ENCODE measurements around the gene IPO8. TPM values are rescaled to one million over a fixed set of nuclear protein-coding genes. Genes with fewer than 3 reads are reported as not detected.

The IPO8 gene
- total RNA-seq, 1 experiment from 2014 or later, result 48.0 TPM

DNA sequence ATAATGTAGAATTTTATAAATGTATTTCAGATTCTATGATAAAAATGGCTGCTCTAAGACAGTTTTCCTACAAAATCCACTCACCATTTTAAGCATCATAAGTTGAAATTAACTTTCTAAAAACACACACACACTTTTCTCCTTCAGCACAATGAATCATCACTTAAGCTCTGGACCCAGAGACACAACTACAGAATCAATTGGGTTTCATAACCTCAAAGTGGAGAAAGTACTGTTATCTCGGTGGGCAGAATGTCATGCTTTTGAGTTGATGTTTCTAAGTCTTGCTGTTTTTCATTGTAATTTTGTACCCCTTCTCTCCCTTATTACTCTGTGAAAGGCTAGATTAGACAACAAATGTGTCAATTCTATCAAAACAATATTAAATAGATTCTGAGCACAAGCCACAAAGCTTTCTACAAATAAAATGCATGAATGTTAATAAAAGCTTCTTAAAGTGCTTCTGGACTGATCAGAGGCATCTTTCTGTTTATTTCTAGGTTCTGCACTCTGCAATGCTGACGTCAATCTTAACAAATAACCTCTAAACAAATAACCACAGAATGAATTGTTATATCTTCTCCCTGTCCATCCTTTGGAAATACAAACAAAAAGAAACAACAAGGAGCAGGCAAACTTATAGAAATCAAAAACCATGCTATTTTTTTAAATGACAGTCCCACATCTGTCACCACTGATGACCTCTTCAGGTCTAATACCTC is 8.2 kb downstream of the IPO8 start:
- Histone ChIP-seq H4K5ac (ENCODE audit: insufficient read length, low read depth, low read length) (no peak overlapping the region), H2AK5ac (ENCODE audit: insufficient read length, low read length) (no peak overlapping the region), H2AFZ (ENCODE audit: low read length) (no peak overlapping the region), H4K8ac (replicated peaks; ENCODE audit: insufficient read length, low read depth, low read length) (no peak overlapping the region), H3K4me1 (ENCODE audit: insufficient read depth, low read length) (no peaks in the 10 kb centered on the region), H3K18ac (ENCODE audit: insufficient read length, low read depth, low read length) (no peak overlapping the region), H3K9me3 (ENCODE audit: control insufficient read depth, low read depth, low read length) (no peaks in the 10 kb centered on the region), H3K56ac (ENCODE audit: insufficient read length, low read depth, low read length) (no peak overlapping the region), H2BK12ac (ENCODE audit: insufficient read length, low read depth, low read length) (no peak overlapping the region), H3K14ac (ENCODE audit: insufficient read depth, low read length) (no peak overlapping the region), H3K27ac (ENCODE audit: insufficient read length, low read depth, low read length) (no peak overlapping the region), H4K91ac (ENCODE audit: insufficient read length, low read depth, low read length) (no peak overlapping the region), H4K20me1 (ENCODE audit: control insufficient read depth, insufficient read depth, insufficient read length) (no peaks in the 10 kb centered on the region), H3K27me3 (ENCODE audit: insufficient read depth, low read length) (no peaks in the 10 kb centered on the region), H3K79me1 (ENCODE audit: insufficient read depth, low read depth, low read length, poor library complexity, severe bottlenecking) (no peaks in the 10 kb centered on the region), H3K4ac (ENCODE audit: low read depth, low read length) (no peak overlapping the region), H2BK5ac (ENCODE audit: insufficient read length, low read length) (no peak overlapping the region), H3T11ph (ENCODE audit: low read length) (no peak overlapping the region), H3K4me2 (ENCODE audit: insufficient read depth, insufficient read length, low read length) (no peak overlapping the region), H2BK120ac (ENCODE audit: low read depth, low read length, poor library complexity, severe bottlenecking) (no peak overlapping the region), H3K9ac (ENCODE audit: extremely low read depth, insufficient read length, low read length) (no peak overlapping the region), H3K79me2 (ENCODE audit: insufficient read depth, low read length) (no peaks in the 10 kb centered on the region), H2BK15ac (ENCODE audit: low read depth, low read length) (no peak overlapping the region), H3K23me2 (ENCODE audit: insufficient read length, low read depth, low read length, poor library complexity, severe bottlenecking) (no peaks in the 10 kb centered on the region), H2BK20ac (ENCODE audit: low read depth, low read length, poor library complexity, severe bottlenecking) (no peak overlapping the region), H3K23ac (ENCODE audit: insufficient read length, low read depth, low read length) (no peak overlapping the region)
- H3K9me3 Mint-ChIP-seq, result no peaks in the 10 kb centered on the region
- no peak overlapping the region for H3K4me3 Mint-ChIP-seq
- H3K27me3 Mint-ChIP-seq (ENCODE audit: low read depth), result no peaks in the 10 kb centered on the region
- 0 out of 7 replicates have a peak overlapping the region, but pooled peaks of 1 of the 3 experiments have one; percentile 11 for H3K27ac Mint-ChIP-seq
- WGBS (ENCODE audit: extremely low coverage, insufficient read length, low lambda C conversion rate), result no CpG with 5 or more reads among the region's 2 CpGs
- peaks cover 0 to 5% (median 0%) of the 10 kb centered on the region in 3 experiments; a peak in 1 of 7 replicates for H3K36me3 Mint-ChIP-seq (ENCODE audit: insufficient read depth in 1 of 3, low read depth in 3 of 3)
- no peak for DNase-seq
- TF ChIP-seq CTCF (conservative IDR thresholded peaks at IDR 0.05), result no peak
- H3K4me1 Mint-ChIP-seq, result peaks cover 4 to 6% of the 10 kb centered on the region in 2 experiments; a peak in 2 of 4 replicates

Data from H9 (cell line).